GM21737 (cell line): ENCODE data around the gene FOXO6.
"Not testable (repeated sequence)": the region's sequence is repeated elsewhere in the genome, so short reads cannot be mapped to it uniquely, and the experiment has no call there.

ENCODE experiments used
- ATAC-seq: cut with Tn5 transposase; IDR thresholded peaks from one replicate; pipeline ENCODE4 v1.9.1; 2021; ENCODE audit warnings: mild to moderate bottlenecking, moderate library complexity; ENCODE audit not compliant: unreplicated experiment

The FOXO6 gene

GRCh38 chr1:41328780-41329640 is 32.2 kb upstream of the FOXO6 start:
- ATAC-seq: no peak

DNA sequence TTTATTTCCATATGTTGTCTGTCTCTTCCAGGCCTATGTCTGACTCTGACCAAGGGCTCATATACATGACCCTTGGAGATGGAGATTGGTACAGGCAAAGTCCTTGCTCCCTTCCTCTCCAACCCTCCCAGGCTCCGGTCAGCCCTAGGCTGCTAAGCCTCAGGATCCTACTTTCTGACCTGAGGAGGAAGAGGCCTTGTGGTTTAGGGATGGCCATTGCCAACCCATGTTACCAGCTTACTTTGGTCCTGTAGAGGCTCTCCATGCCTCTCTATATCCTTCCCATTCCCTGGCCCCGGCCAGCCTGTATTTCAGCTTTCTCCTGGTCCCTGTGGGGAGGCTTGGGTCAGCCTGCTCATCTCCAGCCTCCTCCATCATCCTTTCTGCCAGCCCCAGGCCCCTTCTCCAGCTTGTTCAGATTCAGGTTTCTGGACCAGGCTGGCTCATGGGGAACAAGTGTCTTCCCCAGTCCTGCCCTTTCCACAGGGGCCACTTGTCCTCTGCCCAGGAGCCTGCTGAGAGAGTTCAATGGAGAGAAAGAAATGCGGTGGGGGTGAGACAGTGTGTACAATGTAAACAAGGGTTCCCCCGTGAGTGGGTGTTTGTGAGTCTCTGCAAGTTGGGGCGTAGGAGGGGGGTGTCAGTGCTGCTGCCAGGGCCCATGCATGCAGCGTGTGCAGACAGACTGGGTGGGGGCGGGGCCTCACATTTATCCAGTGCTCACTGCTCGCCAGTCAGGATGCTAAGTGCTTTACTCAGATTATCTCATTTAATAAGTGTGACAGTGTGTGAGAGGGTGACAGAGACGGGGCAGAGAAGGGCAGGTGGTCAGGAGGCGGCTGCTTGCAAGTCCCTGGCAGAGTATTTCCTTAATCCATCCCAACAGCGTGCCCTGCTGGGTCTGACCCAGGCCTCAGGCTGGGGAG is 31.3 kb upstream of the FOXO6 start:
- ATAC-seq: no peak

DNA sequence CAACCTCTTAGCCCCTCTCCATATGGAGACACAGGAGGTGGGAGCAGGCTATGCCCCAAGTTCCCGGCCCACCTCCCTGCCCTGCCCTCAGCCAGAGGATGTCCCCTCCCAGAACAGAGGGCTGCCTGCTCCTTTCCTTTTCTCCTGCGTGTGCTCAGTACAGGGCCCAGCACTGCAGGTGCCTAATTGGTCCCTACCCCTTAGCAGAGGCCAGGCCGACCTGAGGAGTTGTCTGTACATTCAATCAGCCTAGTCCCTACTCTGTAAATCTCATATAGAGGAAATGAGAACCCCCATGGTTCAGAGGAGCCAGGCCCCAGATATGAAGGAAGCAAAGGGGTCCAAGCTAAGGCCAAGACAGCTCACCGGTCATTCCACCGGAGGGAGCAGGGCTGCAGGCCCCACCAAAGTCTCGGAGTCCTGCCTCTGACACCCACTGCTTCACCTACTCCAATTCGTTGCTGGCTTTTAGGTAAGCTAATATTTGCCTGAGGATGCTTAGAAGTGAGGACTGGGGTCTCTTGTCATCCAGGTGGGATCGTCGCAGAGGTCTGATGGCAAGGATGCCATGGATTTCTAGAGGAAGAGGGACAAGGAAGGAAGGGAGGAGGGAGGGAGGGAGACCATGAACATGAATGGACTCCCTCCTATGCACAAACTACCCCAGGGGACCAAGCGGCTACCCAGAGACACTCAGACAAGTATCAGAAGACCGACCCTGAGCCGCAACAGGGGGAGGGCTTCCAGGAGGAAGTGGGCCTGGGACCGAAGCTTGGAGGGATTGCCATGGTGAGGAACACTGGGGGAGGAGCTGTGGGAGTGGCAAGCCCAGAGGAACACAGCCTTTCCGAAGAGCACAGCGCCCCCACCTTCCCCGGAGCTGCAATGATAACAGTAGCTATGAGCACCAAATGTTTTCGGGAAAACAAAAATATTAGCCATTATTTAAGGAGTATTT is 30.4 kb upstream of the FOXO6 start:
- ATAC-seq: no peak

- no peak for ATAC-seq
Measured at GRCh38 chr1:41331546-41331917, 29.7 kb upstream of the FOXO6 start.

- ATAC-seq: not testable (repeated sequence)
Measured at GRCh38 chr1:41332161-41332560, 29.1 kb upstream of the FOXO6 start.

DNA sequence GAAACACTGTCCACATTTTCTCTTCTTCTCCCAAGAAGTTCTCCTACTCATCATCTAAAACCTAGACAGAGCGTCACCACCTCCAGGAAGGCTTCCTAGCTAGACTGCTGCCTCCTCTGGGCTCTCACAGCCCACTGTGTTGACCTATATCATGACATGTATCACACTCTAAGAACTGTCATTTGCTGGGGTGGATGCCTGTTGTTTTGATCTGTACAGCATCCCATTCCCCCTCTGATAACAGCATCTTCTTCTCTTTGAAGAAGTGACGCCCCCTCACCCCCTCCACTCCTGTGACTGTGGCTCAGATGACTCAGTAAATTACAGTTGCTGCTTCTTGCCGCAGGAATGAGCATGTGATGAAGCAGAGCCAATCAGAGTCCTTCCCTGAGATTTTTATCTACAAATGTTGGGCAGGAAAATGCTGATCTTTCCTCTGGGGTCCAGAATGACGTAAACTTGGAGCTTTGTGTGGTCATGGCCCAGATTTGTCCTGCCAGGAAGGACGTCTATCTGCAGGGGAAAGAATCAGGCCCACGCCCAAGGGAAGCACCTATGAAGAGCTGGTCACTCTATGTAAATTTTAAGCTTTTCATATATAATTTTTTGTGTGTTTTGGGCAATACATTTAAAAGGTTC is 28.0 kb upstream of the FOXO6 start:
- ATAC-seq: no peak

DNA sequence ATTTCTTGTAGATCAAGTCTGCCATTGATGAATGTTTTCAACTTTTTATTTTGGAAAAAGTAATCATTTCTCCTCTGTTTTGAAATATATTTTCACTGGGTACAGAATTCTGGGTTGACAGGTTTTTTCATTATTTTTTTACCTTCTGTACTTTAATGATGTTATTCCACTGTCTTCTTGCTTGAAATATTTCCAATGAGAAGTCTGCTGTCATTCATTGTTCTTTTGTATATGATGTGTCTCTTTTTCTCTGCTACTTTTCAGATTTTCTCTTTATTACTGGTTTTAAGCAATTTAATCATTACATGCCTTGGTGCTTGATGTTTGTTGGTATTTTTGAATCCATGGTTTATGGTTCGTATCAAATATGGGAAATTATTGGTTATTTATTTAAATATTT is 22.4 kb upstream of the FOXO6 start:
- ATAC-seq: no peak

GRCh38 chr1:41340655-41341364 is 20.4 kb upstream of the FOXO6 start:
- ATAC-seq: no peak

- no peak for ATAC-seq
Measured at GRCh38 chr1:41341365-41341683, 19.9 kb upstream of the FOXO6 start.

- no peak for ATAC-seq
Measured at GRCh38 chr1:41341772-41342562, 19.3 kb upstream of the FOXO6 start.

DNA sequence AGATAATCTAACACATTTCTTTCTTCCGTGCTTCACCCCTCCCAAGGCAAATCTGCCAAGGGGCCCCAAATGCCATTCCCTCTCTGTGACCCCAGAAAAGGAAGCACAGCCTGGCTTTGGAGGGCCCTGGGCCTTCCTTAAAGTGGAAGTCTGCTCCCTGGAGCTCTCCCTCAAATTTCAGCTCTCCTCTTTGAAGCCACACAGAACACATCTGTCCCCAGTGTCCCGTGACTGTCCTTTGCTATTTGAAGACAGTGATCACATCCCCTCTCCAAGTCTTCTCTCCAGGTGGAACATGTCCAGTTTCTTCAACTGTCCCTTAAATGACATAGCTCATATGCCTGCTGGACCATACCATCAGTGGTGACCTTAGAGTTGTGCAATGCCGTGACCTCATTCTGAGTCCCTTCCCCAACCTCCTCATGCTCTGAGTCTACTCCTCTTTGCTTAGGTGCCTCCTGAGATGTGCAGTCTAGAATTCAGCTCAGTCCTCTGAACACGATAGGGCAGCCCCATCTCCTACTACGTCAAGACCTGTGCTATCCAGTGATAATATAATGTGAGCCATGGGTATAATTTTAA is 18.4 kb upstream of the FOXO6 start:
- ATAC-seq: no peak

GRCh38 chr1:41343790-41344699 is 17.2 kb upstream of the FOXO6 start:
- no peak for ATAC-seq

- ATAC-seq: no peak
Measured at GRCh38 chr1:41344708-41345159, 16.5 kb upstream of the FOXO6 start.

DNA sequence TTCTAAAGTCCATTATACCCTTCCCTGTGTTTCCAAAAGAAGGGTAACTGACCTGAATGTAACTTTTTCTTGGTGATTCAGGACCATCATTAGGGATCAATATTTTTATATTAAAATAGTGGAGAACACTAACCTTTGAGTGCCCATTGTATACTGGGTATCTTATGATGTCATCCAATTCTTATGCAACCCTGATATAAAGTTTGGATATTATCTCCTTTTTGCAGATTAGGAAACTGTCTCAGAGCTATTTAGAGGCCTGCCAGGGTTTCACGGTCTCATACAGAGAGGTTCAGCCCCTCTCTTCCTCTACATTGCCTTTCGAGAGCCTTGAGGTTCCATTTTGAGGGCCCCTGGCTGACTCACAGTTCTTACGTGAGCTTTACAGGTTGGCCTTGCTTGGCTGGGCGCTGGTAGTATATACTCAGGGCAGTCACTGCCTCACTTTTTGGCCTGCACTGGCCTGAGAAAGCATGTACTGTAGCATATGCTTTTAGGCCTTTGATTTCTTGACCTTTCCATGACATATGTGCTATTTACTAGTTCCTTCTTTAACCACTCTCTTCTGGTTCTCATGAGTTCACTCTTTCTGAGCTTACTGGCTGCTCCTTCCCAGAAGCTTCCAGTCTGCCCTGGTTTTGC is 15.7 kb upstream of the FOXO6 start:
- no peak for ATAC-seq

- no peak for ATAC-seq
Measured at GRCh38 chr1:41347276-41347675, 14.0 kb upstream of the FOXO6 start.

DNA sequence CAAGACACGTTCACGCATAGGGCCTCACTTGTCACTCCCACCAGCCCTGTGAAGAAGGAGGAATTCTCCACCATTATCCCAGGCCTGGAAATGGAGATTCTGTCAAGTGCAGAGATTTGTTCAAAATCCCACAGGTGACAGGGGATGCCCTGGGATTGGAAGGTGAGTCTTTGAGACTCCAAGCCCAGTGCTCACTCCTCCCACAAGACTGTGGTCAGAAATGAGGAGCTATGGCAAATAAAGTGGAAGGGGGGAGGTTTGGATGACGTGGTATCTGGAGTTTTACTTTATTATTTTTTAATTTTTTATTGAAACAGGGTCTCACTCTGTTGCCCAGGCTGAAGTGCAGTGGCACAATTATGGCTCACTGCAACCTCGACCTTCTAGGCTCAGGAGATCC is 12.8 kb upstream of the FOXO6 start:
- ATAC-seq: no peak
